ENCODE results near the gene TRIM66.

Gene TRIM66

DNA sequence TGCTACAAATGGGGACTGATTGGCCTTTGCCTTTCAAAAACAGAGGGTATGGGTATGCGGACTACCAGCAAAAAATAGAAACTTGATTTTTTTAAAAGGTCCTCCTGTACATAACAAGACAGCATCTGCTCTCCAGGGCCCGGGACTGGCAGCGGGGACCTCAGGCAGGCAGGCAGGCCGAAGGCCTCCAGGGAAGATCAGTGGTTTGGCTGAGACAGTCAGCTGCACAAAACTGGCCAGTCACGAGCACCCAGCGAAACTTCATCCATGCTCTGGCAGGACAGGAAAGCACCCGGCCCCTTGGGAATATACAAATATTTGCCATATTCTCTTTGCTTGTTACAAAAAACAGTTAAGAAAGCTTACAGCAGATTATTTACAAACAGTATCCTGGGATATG, 11.1 kb upstream of the TRIM66 start:
- no peak overlapping the region for H3K23ac ChIP-seq (ENCODE audit: low read length)
- DNase-seq, result no peak
- H4K8ac ChIP-seq (ENCODE audit: low read depth, low read length), result no peak overlapping the region
- no peak overlapping the region for H2AK5ac ChIP-seq (ENCODE audit: low read length)
- H3K9ac ChIP-seq (ENCODE audit: low read length), result no peak overlapping the region
- H2AFZ ChIP-seq (ENCODE audit: insufficient read depth, low read length, poor library complexity), result no peak overlapping the region
- H3K27me3 ChIP-seq (ENCODE audit: insufficient read depth, low read length), result no peaks in the 10 kb centered on the region
- peaks cover 2% of the 10 kb centered on the region for H3K79me2 ChIP-seq (ENCODE audit: control insufficient read depth, insufficient read depth, low read length, poor library complexity)
- H3K27ac ChIP-seq (ENCODE audit: low read depth, low read length), result no peak overlapping the region
- no peak overlapping the region for H3K4me3 ChIP-seq (ENCODE audit: low read depth, low read length)
- H3K79me1 ChIP-seq (ENCODE audit: low read length), result peaks cover 2% of the 10 kb centered on the region
- H3K4ac ChIP-seq (ENCODE audit: low read depth, low read length), result no peak overlapping the region
- WGBS (ENCODE audit: extremely low coverage, insufficient coverage, insufficient read length), result no CpG with 5 or more reads among the region's 7 CpGs
- H2BK12ac ChIP-seq (ENCODE audit: low read length), result no peak overlapping the region
- H2BK120ac ChIP-seq (ENCODE audit: insufficient read depth, low read length, poor library complexity), result no peak overlapping the region
- no peak overlapping the region for H4K91ac ChIP-seq (ENCODE audit: low read depth, low read length)
- H3K36me3 ChIP-seq (ENCODE audit: control insufficient read depth in 1 of 2, insufficient read depth in 2 of 2, low read length in 2 of 2), result peaks cover 35 to 63% of the 10 kb centered on the region in 2 experiments
- H4K12ac ChIP-seq (ENCODE audit: low read depth, low read length), result no peak overlapping the region
- H3K18ac ChIP-seq (ENCODE audit: low read length), result no peak overlapping the region
- no peak overlapping the region for H2BK5ac ChIP-seq (ENCODE audit: low read depth, low read length, poor library complexity)
- no peak overlapping the region for H3K14ac ChIP-seq (ENCODE audit: low read length)
- H3K9me3 ChIP-seq (ENCODE audit: insufficient read depth, low read depth, low read length), result no peaks in the 10 kb centered on the region
- H3K4me1 ChIP-seq (ENCODE audit: control insufficient read depth in 1 of 2, insufficient read depth in 2 of 2, low read length in 2 of 2), result peaks cover 1% of the 10 kb centered on the region in 2 experiments
- no peak overlapping the region for H3K4me2 ChIP-seq (ENCODE audit: low read length)

DNA sequence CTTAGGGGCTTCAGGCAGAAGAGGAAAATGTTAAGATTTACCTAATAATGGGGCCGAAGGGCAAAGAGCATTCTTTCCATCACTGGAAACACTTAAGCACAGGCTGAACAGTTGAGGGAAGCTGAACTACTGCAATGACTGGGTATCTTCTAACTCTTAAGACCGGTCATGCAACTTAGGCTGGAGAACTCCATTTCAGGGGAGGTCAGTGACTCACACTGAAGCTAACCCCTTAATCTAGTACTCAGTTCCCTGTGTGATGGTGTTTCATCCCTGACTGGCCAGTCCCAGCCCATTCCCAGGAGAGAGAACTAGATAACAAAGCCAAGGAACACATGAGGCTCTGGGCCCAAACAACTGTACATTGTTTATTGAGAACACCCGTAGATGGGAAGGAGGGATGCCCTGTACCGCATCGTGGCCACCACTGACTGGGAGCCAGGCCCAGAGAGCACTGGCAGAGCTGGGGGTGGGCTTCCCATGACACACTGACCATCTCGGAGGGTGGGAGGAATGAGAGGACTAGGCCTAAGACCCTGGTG, 10.6 kb upstream of the TRIM66 start:
- H4K8ac ChIP-seq (ENCODE audit: low read depth, low read length), result no peak overlapping the region
- H3K27ac ChIP-seq (ENCODE audit: low read depth, low read length), result no peak overlapping the region
- no peak overlapping the region for H3K18ac ChIP-seq (ENCODE audit: low read length)
- H3K9me3 ChIP-seq (ENCODE audit: insufficient read depth, low read depth, low read length), result no peaks in the 10 kb centered on the region
- H4K91ac ChIP-seq (ENCODE audit: low read depth, low read length), result no peak overlapping the region
- no peaks in the 10 kb centered on the region for H3K27me3 ChIP-seq (ENCODE audit: insufficient read depth, low read length)
- H3K36me3 ChIP-seq (ENCODE audit: control insufficient read depth in 1 of 2, insufficient read depth in 2 of 2, low read length in 2 of 2), result peaks cover 34 to 59% of the 10 kb centered on the region in 2 experiments
- no peak overlapping the region for H3K4me2 ChIP-seq (ENCODE audit: low read length)
- no peak overlapping the region for H3K9ac ChIP-seq (ENCODE audit: low read length)
- WGBS (ENCODE audit: extremely low coverage, insufficient coverage, insufficient read length), result no CpG with 5 or more reads among the region's 6 CpGs
- H3K79me2 ChIP-seq (ENCODE audit: control insufficient read depth, insufficient read depth, low read length, poor library complexity), result peaks cover 2% of the 10 kb centered on the region
- no peak overlapping the region for H3K23ac ChIP-seq (ENCODE audit: low read length)
- no peak overlapping the region for H2AK5ac ChIP-seq (ENCODE audit: low read length)
- H3K14ac ChIP-seq (ENCODE audit: low read length), result no peak overlapping the region
- H2BK12ac ChIP-seq (ENCODE audit: low read length), result no peak overlapping the region
- no peak overlapping the region for H4K12ac ChIP-seq (ENCODE audit: low read depth, low read length)
- no peak overlapping the region for H2BK120ac ChIP-seq (ENCODE audit: insufficient read depth, low read length, poor library complexity)
- H2AFZ ChIP-seq (ENCODE audit: insufficient read depth, low read length, poor library complexity), result no peak overlapping the region
- H3K4ac ChIP-seq (ENCODE audit: low read depth, low read length), result no peak overlapping the region
- no peak overlapping the region for H2BK5ac ChIP-seq (ENCODE audit: low read depth, low read length, poor library complexity)
- peaks cover 2 to 3% of the 10 kb centered on the region in 2 experiments for H3K4me1 ChIP-seq (ENCODE audit: control insufficient read depth in 1 of 2, insufficient read depth in 2 of 2, low read length in 2 of 2)
- DNase-seq, result no peak
- H3K4me3 ChIP-seq (ENCODE audit: low read depth, low read length), result no peak overlapping the region
- H3K79me1 ChIP-seq (ENCODE audit: low read length), result peaks cover 4% of the 10 kb centered on the region

DNA sequence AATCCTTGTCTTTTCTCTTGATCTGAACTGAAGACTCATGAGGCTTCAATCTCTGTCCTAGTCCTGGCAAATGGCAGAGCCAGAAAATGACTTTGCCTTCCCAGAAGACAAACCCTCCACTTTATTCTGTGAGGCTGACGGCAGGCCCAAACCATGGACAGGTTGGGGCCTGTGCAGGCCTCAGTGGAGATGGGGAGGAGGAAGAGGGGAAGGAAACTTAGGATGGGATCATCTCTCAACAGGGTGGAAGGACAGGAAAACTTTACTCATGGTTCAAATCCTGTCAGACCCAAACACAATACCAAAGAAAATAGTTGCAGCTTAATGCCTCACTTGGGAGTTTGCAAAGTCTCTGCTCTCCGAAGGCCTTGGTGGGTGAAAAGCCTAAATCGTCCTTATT, 10.0 kb upstream of the TRIM66 start:
- no peaks in the 10 kb centered on the region for H3K9me3 ChIP-seq (ENCODE audit: insufficient read depth, low read depth, low read length)

DNA sequence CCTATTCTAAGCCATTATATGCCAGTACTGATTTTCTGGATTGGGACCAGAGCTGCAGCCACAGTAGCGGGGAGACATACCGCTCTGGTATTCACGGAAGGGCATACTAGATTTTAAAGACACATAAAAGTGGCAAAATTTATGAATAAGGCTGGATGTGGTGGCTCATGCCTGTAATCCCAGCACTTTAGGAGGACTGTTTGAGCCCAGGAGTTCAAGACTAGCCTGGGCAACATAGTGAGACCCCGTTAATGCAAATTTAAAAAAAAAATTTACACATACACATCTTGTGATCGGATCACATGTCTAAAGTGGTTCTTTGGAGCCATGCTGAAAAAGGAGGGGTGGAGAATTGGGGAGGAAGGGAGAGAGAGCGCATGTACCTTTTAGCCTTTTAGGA, 9.1 kb upstream of the TRIM66 start:
- Histone ChIP-seq H4K12ac (ENCODE audit: low read depth, low read length) (no peak overlapping the region), H4K8ac (ENCODE audit: low read depth, low read length) (no peak overlapping the region), H2AFZ (ENCODE audit: insufficient read depth, low read length, poor library complexity) (no peak overlapping the region), H2BK5ac (ENCODE audit: low read depth, low read length, poor library complexity) (no peak overlapping the region), H3K9me3 (ENCODE audit: insufficient read depth, low read depth, low read length) (no peaks in the 10 kb centered on the region), H3K4ac (ENCODE audit: low read depth, low read length) (no peak overlapping the region), H3K36me3 (ENCODE audit: control insufficient read depth in 1 of 2, insufficient read depth in 2 of 2, low read length in 2 of 2) (peaks cover 28 to 48% of the 10 kb centered on the region in 2 experiments), H3K4me2 (ENCODE audit: low read length) (no peak overlapping the region), H3K27me3 (ENCODE audit: insufficient read depth, low read length) (no peaks in the 10 kb centered on the region), H3K4me1 (ENCODE audit: control insufficient read depth in 1 of 2, insufficient read depth in 2 of 2, low read length in 2 of 2) (peaks cover 6% of the 10 kb centered on the region in 2 experiments), H4K91ac (ENCODE audit: low read depth, low read length) (no peak overlapping the region), H3K23ac (ENCODE audit: low read length) (no peak overlapping the region), H2BK12ac (ENCODE audit: low read length) (no peak overlapping the region), H3K79me1 (ENCODE audit: low read length) (peaks cover 4% of the 10 kb centered on the region), H3K4me3 (ENCODE audit: low read depth, low read length) (no peak overlapping the region), H3K14ac (ENCODE audit: low read length) (no peak overlapping the region), H3K27ac (ENCODE audit: low read depth, low read length) (no peak overlapping the region), H2AK5ac (ENCODE audit: low read length) (no peak overlapping the region), H3K79me2 (ENCODE audit: control insufficient read depth, insufficient read depth, low read length, poor library complexity) (peaks cover 2% of the 10 kb centered on the region), H2BK120ac (ENCODE audit: insufficient read depth, low read length, poor library complexity) (no peak overlapping the region), H3K9ac (ENCODE audit: low read length) (no peak overlapping the region), H3K18ac (ENCODE audit: low read length) (no peak overlapping the region)
- DNase-seq, result no peak
- WGBS (ENCODE audit: extremely low coverage, insufficient coverage, insufficient read length), result no CpG with 5 or more reads among the region's 6 CpGs

More for the DNA sequence above, 10.0 kb upstream of the TRIM66 start:
- Histone ChIP-seq H3K79me2 (ENCODE audit: control insufficient read depth, insufficient read depth, low read length, poor library complexity) (peaks cover 2% of the 10 kb centered on the region), H4K91ac (ENCODE audit: low read depth, low read length) (no peak overlapping the region), H3K4ac (ENCODE audit: low read depth, low read length) (no peak overlapping the region), H2BK120ac (ENCODE audit: insufficient read depth, low read length, poor library complexity) (no peak overlapping the region), H4K12ac (ENCODE audit: low read depth, low read length) (no peak overlapping the region), H3K9ac (ENCODE audit: low read length) (no peak overlapping the region), H3K4me2 (ENCODE audit: low read length) (no peak overlapping the region), H3K36me3 (ENCODE audit: control insufficient read depth in 1 of 2, insufficient read depth in 2 of 2, low read length in 2 of 2) (peaks cover 31 to 54% of the 10 kb centered on the region in 2 experiments), H3K79me1 (ENCODE audit: low read length) (peaks cover 4% of the 10 kb centered on the region), H2AK5ac (ENCODE audit: low read length) (no peak overlapping the region), H2AFZ (ENCODE audit: insufficient read depth, low read length, poor library complexity) (no peak overlapping the region), H3K23ac (ENCODE audit: low read length) (no peak overlapping the region), H3K4me1 (ENCODE audit: control insufficient read depth in 1 of 2, insufficient read depth in 2 of 2, low read length in 2 of 2) (peaks cover 6% of the 10 kb centered on the region in 2 experiments), H3K14ac (ENCODE audit: low read length) (no peak overlapping the region), H3K27me3 (ENCODE audit: insufficient read depth, low read length) (no peaks in the 10 kb centered on the region), H3K18ac (ENCODE audit: low read length) (no peak overlapping the region), H2BK12ac (ENCODE audit: low read length) (no peak overlapping the region), H2BK5ac (ENCODE audit: low read depth, low read length, poor library complexity) (no peak overlapping the region), H3K4me3 (ENCODE audit: low read depth, low read length) (no peak overlapping the region), H4K8ac (ENCODE audit: low read depth, low read length) (no peak overlapping the region), H3K27ac (ENCODE audit: low read depth, low read length) (no peak overlapping the region)
- WGBS (ENCODE audit: extremely low coverage, insufficient coverage, insufficient read length), result no CpG with 5 or more reads among the region's 3 CpGs
- DNase-seq, result no peak

Measured in trophoblast cell (in vitro differentiated cells and primary cell).